Measurements from ENCODE around the gene PLIN5.

DNA sequence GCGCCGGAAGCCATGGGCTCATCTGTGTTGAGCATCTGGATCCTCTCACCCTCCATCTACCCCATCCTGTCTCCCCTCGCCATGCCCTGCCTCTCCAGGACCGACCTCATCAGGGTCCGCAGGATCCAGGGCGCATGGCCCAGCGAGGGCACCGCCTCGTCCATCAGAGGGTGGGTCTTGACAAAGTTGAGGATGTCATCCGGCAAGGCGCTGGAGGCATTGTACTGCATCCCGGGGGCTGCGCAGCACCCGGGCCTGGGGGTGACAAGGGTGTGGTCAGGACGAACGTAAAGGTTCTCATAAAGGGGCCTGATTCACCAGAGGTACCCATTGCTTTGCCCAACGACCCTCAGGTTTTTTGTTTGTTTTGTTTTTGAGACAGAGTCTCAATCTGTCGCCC is 15.0 kb upstream of the PLIN5 start:
- TF ChIP-seq, protein P1, sequence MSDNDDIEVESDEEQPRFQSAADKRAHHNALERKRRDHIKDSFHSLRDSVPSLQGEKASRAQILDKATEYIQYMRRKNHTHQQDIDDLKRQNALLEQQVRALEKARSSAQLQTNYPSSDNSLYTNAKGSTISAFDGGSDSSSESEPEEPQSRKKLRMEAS (IDR thresholded peaks at IDR 0.05): no peak
- TF ChIP-seq, protein P2, sequence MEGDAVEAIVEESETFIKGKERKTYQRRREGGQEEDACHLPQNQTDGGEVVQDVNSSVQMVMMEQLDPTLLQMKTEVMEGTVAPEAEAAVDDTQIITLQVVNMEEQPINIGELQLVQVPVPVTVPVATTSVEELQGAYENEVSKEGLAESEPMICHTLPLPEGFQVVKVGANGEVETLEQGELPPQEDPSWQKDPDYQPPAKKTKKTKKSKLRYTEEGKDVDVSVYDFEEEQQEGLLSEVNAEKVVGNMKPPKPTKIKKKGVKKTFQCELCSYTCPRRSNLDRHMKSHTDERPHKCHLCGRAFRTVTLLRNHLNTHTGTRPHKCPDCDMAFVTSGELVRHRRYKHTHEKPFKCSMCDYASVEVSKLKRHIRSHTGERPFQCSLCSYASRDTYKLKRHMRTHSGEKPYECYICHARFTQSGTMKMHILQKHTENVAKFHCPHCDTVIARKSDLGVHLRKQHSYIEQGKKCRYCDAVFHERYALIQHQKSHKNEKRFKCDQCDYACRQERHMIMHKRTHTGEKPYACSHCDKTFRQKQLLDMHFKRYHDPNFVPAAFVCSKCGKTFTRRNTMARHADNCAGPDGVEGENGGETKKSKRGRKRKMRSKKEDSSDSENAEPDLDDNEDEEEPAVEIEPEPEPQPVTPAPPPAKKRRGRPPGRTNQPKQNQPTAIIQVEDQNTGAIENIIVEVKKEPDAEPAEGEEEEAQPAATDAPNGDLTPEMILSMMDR (IDR thresholded peaks at IDR 0.05; ENCODE audit: low read depth, low read length, missing input control): no peak
- TF ChIP-seq RXRA (IDR thresholded peaks at IDR 0.05) (no peak), SP1 (IDR thresholded peaks at IDR 0.05) (no peak), FOXA2 (IDR thresholded peaks at IDR 0.05) (no peak), GABPA (IDR thresholded peaks at IDR 0.05 in 1 of 2, conservative IDR thresholded peaks at IDR 0.05 in 1 of 2) (no peak), FOXA1 (IDR thresholded peaks at IDR 0.05) (no peak), HNF4G (IDR thresholded peaks at IDR 0.05) (no peak)
- TF ChIP-seq, protein P3, sequence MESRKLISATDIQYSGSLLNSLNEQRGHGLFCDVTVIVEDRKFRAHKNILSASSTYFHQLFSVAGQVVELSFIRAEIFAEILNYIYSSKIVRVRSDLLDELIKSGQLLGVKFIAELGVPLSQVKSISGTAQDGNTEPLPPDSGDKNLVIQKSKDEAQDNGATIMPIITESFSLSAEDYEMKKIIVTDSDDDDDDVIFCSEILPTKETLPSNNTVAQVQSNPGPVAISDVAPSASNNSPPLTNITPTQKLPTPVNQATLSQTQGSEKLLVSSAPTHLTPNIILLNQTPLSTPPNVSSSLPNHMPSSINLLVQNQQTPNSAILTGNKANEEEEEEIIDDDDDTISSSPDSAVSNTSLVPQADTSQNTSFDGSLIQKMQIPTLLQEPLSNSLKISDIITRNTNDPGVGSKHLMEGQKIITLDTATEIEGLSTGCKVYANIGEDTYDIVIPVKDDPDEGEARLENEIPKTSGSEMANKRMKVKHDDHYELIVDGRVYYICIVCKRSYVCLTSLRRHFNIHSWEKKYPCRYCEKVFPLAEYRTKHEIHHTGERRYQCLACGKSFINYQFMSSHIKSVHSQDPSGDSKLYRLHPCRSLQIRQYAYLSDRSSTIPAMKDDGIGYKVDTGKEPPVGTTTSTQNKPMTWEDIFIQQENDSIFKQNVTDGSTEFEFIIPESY (IDR thresholded peaks at IDR 0.05): no peak

Measured in liver (tissue), 3 donors.